K562 (cell line): Measurements from ENCODE around the gene CENPP. TPM values are rescaled to one million over a fixed set of nuclear protein-coding genes. Genes with fewer than 3 reads are reported as not detected.

Source experiments
- ATAC-seq: fragments of 200-7000 bp; cut with Tn5 transposase; 3 replicates; pipeline ENCODE4 v1.9.1; 2020; ENCODE audit warnings: moderate library complexity
- BruUV-seq: library from RNA; stranded (reverse); fragments of 400-500 nt; replicated peaks from 2 replicates; lab custom pipeline; 2021; lab: Mats Ljungman, UMichigan
- CTCF ChIA-PET: fragments of 300-600 bp; formaldehyde crosslinking; extraction: SDS; loops from one replicate; lab custom pipeline; 2021; ENCODE audit warnings: low intra/inter-chr PET ratio; lab: Yijun Ruan, JAX
- POLR2A ChIA-PET: fragments of 300-600, 350-650 bp; sonication (Branson Sonifier 250); formaldehyde crosslinking; extraction: SDS; loops from one replicate; lab custom pipeline; 2021; ENCODE audit warnings: antibody characterized with exemption, inconsistent platforms; lab: Yijun Ruan, JAX
- DNase-seq, 4 experiments: peaks; one replicate each; pipeline versions ENCODE4 v3.0.0 to v3.0.0-alpha.2; 2011 to 2018; ENCODE audit warnings: low spot score in 3 of 4, mixed read lengths in 3 of 4; ENCODE audit errors: extremely low read depth in 1 of 4
- FAIRE-seq: peaks from 2 replicates; lab custom pipeline; 2011; peaks lifted over from hg19 to GRCh38; lab: Jason Lieb, UNC
- H2AFZ ChIP-seq: 2 replicates; pipeline ENCODE4 v1.6.0; 2011; ENCODE audit warnings: low read depth, low read length, control low read depth, inconsistent platforms
- H3K27ac ChIP-seq: fragments of 200-600 bp; 3 replicates; pipeline ENCODE4 v1.8.0; 2011; ENCODE audit warnings: low read depth, mild to moderate bottlenecking, control low read depth, inconsistent platforms, low read length, moderate library complexity, mixed read lengths; ENCODE audit errors: extremely low read depth
- H3K27me3 ChIP-seq, 2 experiments: fragments of 300-600 bp in 1 of 2; 2 replicates in 1 of 2; 3 replicates in 1 of 2; pipeline versions ENCODE4 v1.6.0 to v1.8.0; 2011; ENCODE audit warnings: inconsistent platforms in 2 of 2, low read length in 2 of 2, mild to moderate bottlenecking in 1 of 2, mixed read lengths in 1 of 2, moderate library complexity in 1 of 2; ENCODE audit not compliant: control insufficient read depth in 2 of 2, insufficient read depth in 2 of 2
- H3K36me3 ChIP-seq: fragments of 300-600 bp; 3 replicates; pipeline ENCODE4 v1.8.0; 2011; ENCODE audit warnings: mild to moderate bottlenecking, low read length, inconsistent platforms; ENCODE audit not compliant: control insufficient read depth, insufficient read depth
- H3K4me1 ChIP-seq, 2 experiments: fragments of 200-600 bp in 1 of 2; replicated peaks in 1 of 2; 2 replicates in 1 of 2; 3 replicates in 1 of 2; pipeline versions ENCODE4 v1.5.1 to v1.8.0; 2011; ENCODE audit warnings: inconsistent platforms in 2 of 2, low read length in 2 of 2, mild to moderate bottlenecking in 1 of 2, mixed read lengths in 1 of 2, moderate library complexity in 1 of 2; ENCODE audit not compliant: control insufficient read depth in 2 of 2, insufficient read depth in 2 of 2
- H3K4me2 ChIP-seq: 2 replicates; pipeline ENCODE4 v1.6.1; 2011; ENCODE audit warnings: low read length, control low read depth, inconsistent platforms, mixed read lengths; ENCODE audit not compliant: insufficient read depth
- H3K4me3 ChIP-seq: fragments of 200-600 bp; sonication (generic), shearing (Covaris generic); 2 replicates; pipeline ENCODE4 v1.5.1; 2016; ENCODE audit warnings: control low read depth, inconsistent platforms
- H3K79me2 ChIP-seq: fragments of 200-600 bp; 3 replicates; pipeline ENCODE4 v1.8.0; 2011; ENCODE audit warnings: low read length, inconsistent platforms; ENCODE audit not compliant: control insufficient read depth, insufficient read depth
- H3K9ac ChIP-seq, 2 experiments: 2 replicates each; pipeline versions ENCODE4 v1.6.0 to v1.6.1; 2011; ENCODE audit warnings: low read depth in 2 of 2, low read length in 2 of 2, control low read depth in 1 of 2, inconsistent platforms in 1 of 2, mild to moderate bottlenecking in 1 of 2, mixed read lengths in 1 of 2; ENCODE audit not compliant: insufficient read depth in 1 of 2
- H3K9me1 ChIP-seq: one replicate; pipeline ENCODE4 v1.6.0; 2011; ENCODE audit warnings: inconsistent platforms, mild to moderate bottlenecking, low read length, moderate library complexity; ENCODE audit not compliant: control insufficient read depth, insufficient read depth
- H3K9me3 ChIP-seq: replicated peaks from 2 replicates; pipeline ENCODE4 v1.5.1; 2011; ENCODE audit warnings: low read depth, low read length, inconsistent platforms; ENCODE audit not compliant: control insufficient read depth, insufficient read depth
- H4K20me1 ChIP-seq: replicated peaks from 2 replicates; pipeline ENCODE4 v1.6.1; 2011; ENCODE audit warnings: low read length, inconsistent platforms, mixed read lengths; ENCODE audit not compliant: control insufficient read depth, insufficient read depth
- MEIS2 ChIP-seq: fragments of 450-650 bp; IDR thresholded peaks from 2 replicates; pipeline ENCODE4 v1.6.1; 2014; ENCODE audit warnings: mild to moderate bottlenecking; ENCODE audit not compliant: partially characterized antibody
- WGBS: fragments of 100-300 bp; shearing (Covaris generic); methylation state at CpG from one replicate; pipeline ENCODE4 v1.1.6; 2016; ENCODE audit warnings: low coverage, mixed read lengths; ENCODE audit not compliant: insufficient coverage; ENCODE audit errors: missing lambda C conversion rate; 5-methylcytosine and 5-hydroxymethylcytosine counted together
- in situ Hi-C: fragments of 300-500 bp; cut with MboI; formaldehyde crosslinking; loops from 4 replicates; pipeline ENCODE4 v1.15.0; 2018; ENCODE audit warnings: inconsistent platforms, mixed read lengths
- intact Hi-C: fragments of 100-400 bp; cut with micrococcal nuclease; formaldehyde crosslinking; loops from 2 replicates; pipeline ENCODE4 v1.14.2; 2022
- polyA plus RNA-seq, 8 experiments: library from polyadenylated mRNA; depleted of rRNA in 4 of 8; stranded (reverse) in 5 of 8; unstranded in 3 of 8; fragments of >200 nt; fragmentation: Nextera tagmentation in 2 of 8; fragmentation: Illumina TruSeq in 1 of 8; extraction: Ambion mirVana in 2 of 8; extraction: Trizol in 1 of 8; gene quantifications; 2 replicates each; pipeline versions ENCODE4 v1.2.1 to v1.2.3, GENCODE V29; 2011 to 2014; ENCODE audit warnings: inconsistent platforms in 1 of 8, missing spikeins in 1 of 8
- total RNA-seq, 7 experiments: library from RNA; depleted of rRNA in 6 of 7; stranded (reverse); fragments of >200 nt in 6 of 7; fragmentation: Illumina TruSeq in 2 of 7; extraction: Trizol in 2 of 7; gene quantifications; 2 replicates each; pipeline versions ENCODE4 v1.2.1 to v1.2.3, GENCODE V29; 2011 to 2021; ENCODE audit warnings: low replicate concordance in 1 of 7
- TF ChIP-seq, protein P1 (sequence below): fragments of 250-450 bp; sonication (Bioruptor Pico); IDR thresholded peaks from 2 replicates; pipeline ENCODE4 v1.8.0; 2021; ENCODE audit warnings: borderline replicate concordance, mild to moderate bottlenecking, moderate library complexity; ENCODE audit not compliant: poor library complexity, severe bottlenecking
- TF ChIP-seq, protein P2 (sequence below), 2 experiments: fragments of 450-650 bp; formaldehyde crosslinking in 1 of 2; IDR thresholded peaks; 2 replicates each; pipeline versions ENCODE4 v1.4.0 to v1.6.1; 2014 to 2020; ENCODE audit warnings: mild to moderate bottlenecking in 2 of 2, borderline replicate concordance in 1 of 2, low read depth in 1 of 2

CENPP gene
- total and polyA plus RNA-seq, 9 of the 15 experiments (the other 6 are each of a cell fraction or from before 2014, with no cell fraction given), result 8.0 to 28.5 (median 17.9) TPM

GRCh38 chr9:92608241-92608908 is 282.6 kb downstream of the CENPP start (continued):
- TF ChIP-seq, protein P1, sequence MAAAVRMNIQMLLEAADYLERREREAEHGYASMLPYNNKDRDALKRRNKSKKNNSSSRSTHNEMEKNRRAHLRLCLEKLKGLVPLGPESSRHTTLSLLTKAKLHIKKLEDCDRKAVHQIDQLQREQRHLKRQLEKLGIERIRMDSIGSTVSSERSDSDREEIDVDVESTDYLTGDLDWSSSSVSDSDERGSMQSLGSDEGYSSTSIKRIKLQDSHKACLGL, result no peak

- FAIRE-seq (no peak), ATAC-seq (peak; percentile 51; the same call in 2 of the 3 replicates)
- H3K27ac ChIP-seq, result no peak overlapping the region
- no peaks in the 10 kb centered on the region for H3K9me3 ChIP-seq
- no peaks in the 10 kb centered on the region for H3K9me1 ChIP-seq
- H3K27me3 ChIP-seq, result no peaks in the 10 kb centered on the region
- H3K4me3 ChIP-seq, result no peak overlapping the region
- CTCF ChIA-PET, result no interaction called here
- in situ Hi-C loops (no loop called here), intact Hi-C loops (no loop called here)
- no peaks in the 10 kb centered on the region for H3K79me2 ChIP-seq
- no peaks in the 10 kb centered on the region for H4K20me1 ChIP-seq
- no peak overlapping the region for H3K4me2 ChIP-seq
- POLR2A ChIA-PET, result interaction anchor here (0.6 to 1.1 kb wide), 4 partner anchors 17 to 336 kb away, joined by 3 to 5 read pairs (median 4); no protein-coding TSS in a partner anchor
- no peak for TF ChIP-seq MEIS2
- TF ChIP-seq, protein P2, sequence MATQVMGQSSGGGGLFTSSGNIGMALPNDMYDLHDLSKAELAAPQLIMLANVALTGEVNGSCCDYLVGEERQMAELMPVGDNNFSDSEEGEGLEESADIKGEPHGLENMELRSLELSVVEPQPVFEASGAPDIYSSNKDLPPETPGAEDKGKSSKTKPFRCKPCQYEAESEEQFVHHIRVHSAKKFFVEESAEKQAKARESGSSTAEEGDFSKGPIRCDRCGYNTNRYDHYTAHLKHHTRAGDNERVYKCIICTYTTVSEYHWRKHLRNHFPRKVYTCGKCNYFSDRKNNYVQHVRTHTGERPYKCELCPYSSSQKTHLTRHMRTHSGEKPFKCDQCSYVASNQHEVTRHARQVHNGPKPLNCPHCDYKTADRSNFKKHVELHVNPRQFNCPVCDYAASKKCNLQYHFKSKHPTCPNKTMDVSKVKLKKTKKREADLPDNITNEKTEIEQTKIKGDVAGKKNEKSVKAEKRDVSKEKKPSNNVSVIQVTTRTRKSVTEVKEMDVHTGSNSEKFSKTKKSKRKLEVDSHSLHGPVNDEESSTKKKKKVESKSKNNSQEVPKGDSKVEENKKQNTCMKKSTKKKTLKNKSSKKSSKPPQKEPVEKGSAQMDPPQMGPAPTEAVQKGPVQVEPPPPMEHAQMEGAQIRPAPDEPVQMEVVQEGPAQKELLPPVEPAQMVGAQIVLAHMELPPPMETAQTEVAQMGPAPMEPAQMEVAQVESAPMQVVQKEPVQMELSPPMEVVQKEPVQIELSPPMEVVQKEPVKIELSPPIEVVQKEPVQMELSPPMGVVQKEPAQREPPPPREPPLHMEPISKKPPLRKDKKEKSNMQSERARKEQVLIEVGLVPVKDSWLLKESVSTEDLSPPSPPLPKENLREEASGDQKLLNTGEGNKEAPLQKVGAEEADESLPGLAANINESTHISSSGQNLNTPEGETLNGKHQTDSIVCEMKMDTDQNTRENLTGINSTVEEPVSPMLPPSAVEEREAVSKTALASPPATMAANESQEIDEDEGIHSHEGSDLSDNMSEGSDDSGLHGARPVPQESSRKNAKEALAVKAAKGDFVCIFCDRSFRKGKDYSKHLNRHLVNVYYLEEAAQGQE (IDR thresholded peaks at IDR 0.05; ENCODE audit: borderline replicate concordance), result peak; percentile 72
- TF ChIP-seq, protein P2 (CRISPR knock-in tag; IDR thresholded peaks at IDR 0.05; ENCODE audit: low read depth), result no peak
- TF ChIP-seq, all 486 proteins: peak for 1
- Histone ChIP-seq H3K4me1 (peaks cover 0 to 14% of the 10 kb centered on the region in 2 experiments; a peak in 1 of 5 replicates), H3K36me3 (peaks cover 28% of the 10 kb centered on the region), H2AFZ (no peak overlapping the region), H3K9ac (peak overlapping the region in 1 of 2 experiments; percentile 69; a peak in 2 of 4 replicates)
- peak in 1 of 4 experiments; percentile 9 for DNase-seq
- no TSS peak for BruUV-seq
- 75% methylated on average over 11 of the region's 11 CpGs for WGBS
These were observed 283.2 kb downstream of the CENPP start for GRCh38 chr9:92608909-92609445.
